ENCODE data around the gene ATP1A4.
A peak's percentile ranks its signal among the peaks of the same experiment; 100 is the strongest.

The ATP1A4 gene

GRCh38 chr1:160144921-160145320 lies 6.5 kb upstream of the ATP1A4 start:
- DNase-seq (ENCODE audit: low spot score): peak; percentile 35

GRCh38 chr1:160146107-160146506 lies 5.3 kb upstream of the ATP1A4 start:
- DNase-seq (ENCODE audit: low spot score): no peak

GRCh38 chr1:160148121-160148520 lies 3.3 kb upstream of the ATP1A4 start:
- no peak for DNase-seq (ENCODE audit: low spot score)

DNA sequence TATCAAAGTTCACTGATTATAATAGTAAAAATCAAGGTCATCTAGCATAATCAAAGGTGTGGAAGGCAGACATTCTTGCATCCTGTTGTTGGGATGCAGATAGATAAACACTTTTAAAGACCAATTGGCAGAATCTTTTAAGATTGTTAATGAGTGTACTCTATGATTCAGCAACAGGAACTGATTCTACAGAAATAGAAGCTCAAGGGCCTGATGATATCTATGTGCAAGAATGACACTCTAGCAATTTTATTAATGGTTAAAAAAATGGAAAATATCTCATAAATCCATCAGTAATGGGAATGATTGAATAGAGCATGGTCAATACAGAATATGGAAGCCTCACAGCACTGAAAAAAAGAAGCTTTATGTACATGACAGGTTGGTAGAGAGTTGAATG lies 2.2 kb upstream of the ATP1A4 start:
- DNase-seq (ENCODE audit: low spot score): no peak

- no peak for DNase-seq (ENCODE audit: low spot score)
Measured at GRCh38 chr1:160149716-160150115, 1.7 kb upstream of the ATP1A4 start.

- DNase-seq (ENCODE audit: low spot score): no peak
Measured at GRCh38 chr1:160154790-160155189, 3.4 kb downstream of the ATP1A4 start.

DNA sequence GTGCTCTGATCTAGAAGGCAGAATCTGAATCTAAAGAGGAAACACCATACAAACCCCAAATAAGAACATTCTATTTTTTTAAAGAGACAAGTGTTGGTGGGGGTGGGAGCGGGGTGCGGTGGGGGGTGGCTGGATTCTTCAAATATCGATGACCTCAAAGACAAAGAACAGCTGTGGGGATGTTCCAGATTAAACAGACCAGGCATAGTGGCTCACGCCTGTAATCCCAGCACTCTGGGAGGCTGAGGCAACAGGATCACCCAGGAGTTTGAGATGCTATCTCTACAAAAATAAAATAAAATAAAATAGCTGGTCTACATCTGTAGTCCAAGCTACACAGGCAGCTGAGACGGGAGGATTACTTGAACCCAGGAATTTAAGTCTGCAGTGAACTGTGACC lies 5.0 kb downstream of the ATP1A4 start:
- no peak for DNase-seq (ENCODE audit: low spot score)

GRCh38 chr1:160157174-160157573 lies 5.8 kb downstream of the ATP1A4 start:
- DNase-seq (ENCODE audit: low spot score): no peak

GRCh38 chr1:160158031-160158430 lies 6.6 kb downstream of the ATP1A4 start:
- DNase-seq (ENCODE audit: low spot score): no peak

DNA sequence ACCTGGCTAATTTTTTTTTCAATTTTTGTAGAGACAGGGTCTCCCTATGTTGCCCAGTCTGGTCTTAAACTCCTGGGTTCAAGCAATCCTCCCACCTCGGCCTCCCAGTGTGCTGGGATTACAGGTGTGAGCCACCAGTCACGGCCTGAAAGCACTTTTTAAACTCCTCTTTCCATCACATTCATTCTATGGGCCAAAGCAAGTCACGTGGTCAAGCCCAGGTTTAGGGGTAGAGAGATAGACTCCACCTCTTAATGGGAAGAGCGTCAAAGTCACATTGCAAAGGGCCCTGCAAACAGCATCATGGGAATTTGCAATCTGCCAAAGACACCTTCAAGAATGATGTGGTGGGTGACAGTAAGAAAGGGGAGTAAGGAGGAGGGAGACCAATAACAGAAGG lies 7.1 kb downstream of the ATP1A4 start:
- DNase-seq (ENCODE audit: low spot score): no peak

DNA sequence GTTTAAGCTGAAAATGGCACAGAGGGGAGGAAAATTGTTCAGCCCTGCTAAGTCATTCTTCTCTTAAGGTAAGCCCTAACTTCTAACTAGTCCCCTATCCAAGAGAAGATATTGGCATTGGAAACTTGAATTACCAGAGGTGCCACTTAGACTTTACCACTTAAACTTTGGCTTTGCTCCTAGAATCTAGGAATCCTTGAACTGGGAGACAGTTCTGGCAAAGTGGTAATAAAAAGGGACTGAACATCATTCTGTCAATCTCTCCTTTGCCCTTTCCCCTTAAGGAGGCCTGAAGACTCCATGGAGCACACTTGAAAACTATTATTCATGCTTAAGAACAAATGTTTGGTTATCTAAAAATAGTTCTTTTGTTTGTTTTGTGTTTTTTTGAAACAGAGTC lies 8.4 kb downstream of the ATP1A4 start:
- no peak for DNase-seq (ENCODE audit: low spot score)

DNA sequence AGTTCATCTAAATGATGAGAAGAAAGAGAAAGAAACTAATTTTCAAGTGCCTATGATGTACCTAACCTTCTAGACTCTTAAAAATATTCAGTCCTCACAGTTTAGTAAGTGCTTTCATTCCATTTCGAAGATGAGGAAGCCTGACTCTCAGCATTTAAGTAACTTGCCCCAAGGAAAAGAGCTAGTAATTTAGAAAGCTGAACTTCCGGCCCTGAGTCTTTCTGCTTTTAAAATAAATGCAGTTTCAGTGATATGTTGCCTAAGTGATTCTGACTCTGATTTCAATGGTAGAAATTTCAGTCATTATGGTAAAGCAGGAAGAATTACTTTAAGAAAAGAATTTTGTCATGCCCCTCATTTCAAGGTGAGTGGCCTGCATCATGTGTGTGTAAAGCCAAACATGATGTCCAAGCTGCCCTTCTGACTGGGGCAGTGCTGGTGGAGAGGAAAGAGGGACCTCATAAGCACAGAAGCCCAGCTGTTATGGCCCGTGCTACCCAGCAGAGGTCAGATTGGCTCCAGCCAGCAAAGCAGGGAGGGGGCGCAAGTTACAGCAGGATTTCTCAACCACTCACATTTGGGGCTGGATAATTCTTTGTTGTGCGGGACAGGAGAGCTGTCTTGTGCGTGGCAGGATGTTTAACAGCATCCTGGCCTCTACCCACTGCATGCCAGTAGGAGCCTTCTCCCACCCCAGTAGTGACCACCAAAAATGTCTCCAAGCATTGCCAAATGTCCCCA lies 10.7 kb downstream of the ATP1A4 start:
- DNase-seq (ENCODE audit: low spot score): peak; percentile 79

DNA sequence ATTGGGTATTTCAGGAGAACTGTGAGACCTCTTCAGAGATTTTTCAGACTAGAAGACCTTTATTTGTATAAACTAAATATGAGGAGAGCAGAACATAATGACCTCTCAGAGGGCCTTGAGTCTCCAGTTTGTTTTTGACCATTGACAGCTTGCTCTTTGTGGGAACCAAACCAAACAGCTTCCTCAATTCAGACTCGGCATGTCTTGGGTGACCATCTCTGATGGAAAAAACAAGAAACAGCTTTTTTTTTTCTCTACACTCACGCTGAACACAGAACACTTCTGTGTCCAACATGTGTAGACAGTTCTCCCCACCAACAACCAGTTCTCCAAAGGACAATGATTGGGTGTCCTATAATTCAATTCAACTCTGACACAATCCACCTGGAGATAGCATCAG lies 11.5 kb downstream of the ATP1A4 start:
- no peak for DNase-seq (ENCODE audit: low spot score)

DNA sequence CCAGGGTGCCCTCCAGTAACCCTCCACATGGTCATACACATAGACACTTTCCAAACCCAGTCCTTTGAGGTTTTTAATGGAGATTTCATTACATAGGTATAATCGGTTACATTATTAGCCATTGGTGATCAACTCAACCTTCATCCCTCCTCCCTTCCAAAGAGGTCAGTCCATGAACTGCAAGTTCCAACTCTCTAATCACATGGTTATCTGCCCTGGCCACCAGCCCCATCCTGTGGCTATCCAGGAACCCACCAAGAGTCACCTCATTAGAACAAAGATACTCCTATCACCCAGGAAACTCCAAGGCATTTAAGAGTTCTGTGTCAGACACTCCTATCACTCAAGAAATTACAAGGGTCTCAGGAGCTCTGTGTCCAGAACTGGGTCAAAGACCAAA lies 12.2 kb downstream of the ATP1A4 start:
- DNase-seq (ENCODE audit: low spot score): no peak

GRCh38 chr1:160164121-160164520 lies 12.7 kb downstream of the ATP1A4 start:
- DNase-seq (ENCODE audit: low spot score): no peak

DNA sequence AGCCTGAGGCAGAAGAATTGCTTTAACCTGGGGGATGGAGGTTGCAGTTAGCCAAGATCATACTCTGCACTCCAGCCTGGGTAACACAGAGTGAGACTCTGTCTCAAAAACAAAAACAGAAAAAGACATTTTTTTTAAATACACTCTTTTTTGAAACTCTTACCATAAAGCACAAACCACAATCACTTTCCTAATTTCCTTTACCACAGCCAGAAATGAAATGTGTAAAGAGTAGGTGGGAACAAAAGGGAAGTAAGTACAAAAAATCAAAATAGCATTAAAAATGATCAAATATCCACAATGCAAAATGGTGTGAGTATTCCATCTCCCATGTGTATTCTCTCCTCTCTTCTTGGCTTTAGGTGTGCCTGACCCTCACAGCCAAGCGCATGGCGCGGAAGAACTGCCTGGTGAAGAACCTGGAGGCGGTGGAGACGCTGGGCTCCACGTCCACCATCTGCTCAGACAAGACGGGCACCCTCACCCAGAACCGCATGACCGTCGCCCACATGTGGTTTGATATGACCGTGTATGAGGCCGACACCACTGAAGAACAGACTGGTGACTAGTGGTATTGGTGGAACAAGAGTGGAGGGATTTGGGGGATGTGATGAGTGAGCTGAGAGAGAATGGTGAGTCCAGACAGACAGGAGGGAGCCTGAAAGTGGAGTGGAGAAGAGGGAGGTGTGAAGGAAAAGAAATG lies 14.9 kb downstream of the ATP1A4 start:
- no peak for DNase-seq (ENCODE audit: low spot score)

GRCh38 chr1:160167056-160167455 lies 15.7 kb downstream of the ATP1A4 start:
- no peak for DNase-seq (ENCODE audit: low spot score)

DNA sequence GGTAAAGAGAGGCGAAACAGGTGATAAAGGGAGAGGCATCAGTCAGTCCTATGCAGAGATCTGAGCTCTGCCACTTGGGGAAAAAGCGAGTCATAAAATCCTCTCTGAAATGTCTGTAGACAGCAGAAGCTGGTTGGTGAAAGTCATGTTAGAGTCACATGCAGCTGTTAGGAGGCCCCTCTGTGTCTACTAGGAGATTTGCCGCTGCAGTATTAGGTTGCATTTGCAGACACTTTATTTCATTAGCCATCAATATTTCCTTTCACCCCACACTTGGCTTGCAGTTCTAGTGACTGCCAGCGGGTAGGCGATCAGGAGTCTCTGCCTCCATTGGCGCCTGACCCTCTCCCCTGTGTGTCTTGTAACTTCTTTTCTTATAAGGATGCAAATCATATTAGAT lies 16.2 kb downstream of the ATP1A4 start:
- DNase-seq (ENCODE audit: low spot score): no peak

- DNase-seq (ENCODE audit: low spot score): no peak
Measured at GRCh38 chr1:160168016-160168415, 16.6 kb downstream of the ATP1A4 start.

GRCh38 chr1:160168609-160169369 lies 17.4 kb downstream of the ATP1A4 start:
- DNase-seq (ENCODE audit: low spot score): peak; percentile 59

- peak; percentile 83 for DNase-seq (ENCODE audit: low spot score)
Measured at GRCh38 chr1:160169553-160170399, 18.4 kb downstream of the ATP1A4 start.

DNA sequence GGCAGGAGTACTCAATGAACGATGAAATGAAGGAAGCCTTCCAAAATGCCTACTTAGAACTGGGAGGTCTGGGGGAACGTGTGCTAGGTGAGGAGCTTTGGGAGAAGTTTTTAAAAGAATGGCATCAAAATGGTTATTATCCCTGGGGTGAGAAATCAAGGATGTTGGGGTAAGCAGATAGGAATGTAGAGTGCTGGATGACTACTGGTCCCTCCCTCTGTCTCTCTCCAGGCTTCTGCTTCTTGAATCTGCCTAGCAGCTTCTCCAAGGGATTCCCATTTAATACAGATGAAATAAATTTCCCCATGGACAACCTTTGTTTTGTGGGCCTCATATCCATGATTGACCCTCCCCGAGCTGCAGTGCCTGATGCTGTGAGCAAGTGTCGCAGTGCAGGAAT lies 20.0 kb downstream of the ATP1A4 start:
- DNase-seq (ENCODE audit: low spot score): no peak
